T1000 (cell line): ENCODE data around the gene ADGRD1.
"Not testable (repeated sequence)": the region's sequence is repeated elsewhere in the genome, so short reads cannot be mapped to it uniquely, and the experiment has no call there.

Source experiments
- DNase-seq: peaks from one replicate; lab custom pipeline; 2025; ENCODE audit warnings: mixed read lengths; lab: John Stamatoyannopoulos, UW

Gene ADGRD1

DNA sequence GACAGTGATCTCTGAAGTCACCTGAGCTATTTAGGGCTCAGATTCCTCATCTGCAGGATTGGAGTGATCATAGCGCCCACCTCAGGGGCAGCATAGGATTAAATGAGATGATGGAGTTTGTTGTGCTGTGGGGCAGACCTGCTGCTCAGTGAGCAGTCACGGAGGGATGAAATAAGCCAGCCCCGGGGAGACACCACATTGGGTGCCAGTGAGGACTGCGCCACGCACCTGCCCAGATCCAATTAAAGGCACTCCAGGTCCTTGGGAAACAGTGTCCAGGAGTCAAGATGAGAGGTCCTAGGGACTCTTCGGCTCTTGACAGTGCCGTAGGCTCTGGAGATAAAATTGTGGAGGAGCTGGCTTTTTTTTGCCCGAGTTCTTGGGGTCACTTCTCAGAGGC, 166.2 kb downstream of the ADGRD1 start:
- DNase-seq = no peak

DNA sequence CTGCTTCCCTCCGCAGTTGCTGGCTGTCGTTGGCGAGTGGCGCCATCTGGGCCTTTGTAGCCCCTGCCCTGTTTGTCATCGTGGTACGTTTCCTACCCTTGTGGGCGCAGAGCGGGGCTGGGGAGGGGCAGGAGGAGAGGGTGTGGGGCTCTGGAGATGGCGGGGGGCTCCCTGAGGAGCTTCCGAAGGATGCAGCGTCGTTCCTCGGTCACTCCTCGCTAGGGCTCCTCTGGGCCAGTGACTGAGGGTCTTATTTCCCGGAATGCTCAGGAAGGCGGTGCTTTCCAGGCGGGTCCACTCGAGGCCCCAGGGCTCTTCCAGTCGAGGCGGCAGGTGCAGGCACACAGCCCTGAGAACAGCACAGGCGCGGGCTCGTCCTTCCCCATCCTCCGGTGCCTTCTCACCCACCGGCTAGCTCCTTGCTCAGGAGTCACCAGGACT, 167.1 kb downstream of the ADGRD1 start:
- DNase-seq = no peak

DNA sequence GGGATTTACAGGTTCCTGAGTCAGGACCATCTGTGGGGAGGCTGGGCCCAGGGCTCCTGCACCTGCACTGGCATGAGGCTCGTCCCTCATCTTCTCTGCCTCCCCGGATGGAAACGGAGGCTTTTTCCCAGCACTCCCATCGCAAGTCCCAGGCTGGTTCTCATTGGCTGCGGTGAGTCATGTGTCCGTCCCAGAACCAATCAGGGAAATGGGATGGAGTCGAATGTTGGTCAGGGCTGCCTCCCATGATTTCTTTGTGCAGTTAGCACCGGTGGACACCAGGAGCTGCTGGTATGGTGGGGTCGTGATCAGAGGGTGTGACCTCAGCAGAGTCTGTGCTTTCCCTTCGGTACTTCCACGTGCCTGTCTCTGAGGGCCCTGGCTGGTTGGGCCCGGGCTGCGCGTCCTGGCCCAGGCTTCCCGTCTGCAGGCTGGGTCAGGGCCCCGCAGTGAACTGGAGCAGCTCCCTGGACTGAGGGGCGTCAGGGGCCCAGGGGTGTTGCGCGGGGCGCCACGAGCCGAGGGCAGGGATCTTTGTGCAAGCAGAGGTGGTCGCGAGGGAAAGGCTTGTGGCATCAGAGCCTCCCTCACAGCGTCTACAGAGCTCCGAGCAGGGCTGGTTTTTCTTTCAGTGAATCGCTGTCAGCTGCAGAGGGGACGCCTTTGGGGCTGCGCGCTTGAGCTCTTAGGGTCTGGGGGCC, 168.1 kb downstream of the ADGRD1 start:
- no peak for DNase-seq

DNA sequence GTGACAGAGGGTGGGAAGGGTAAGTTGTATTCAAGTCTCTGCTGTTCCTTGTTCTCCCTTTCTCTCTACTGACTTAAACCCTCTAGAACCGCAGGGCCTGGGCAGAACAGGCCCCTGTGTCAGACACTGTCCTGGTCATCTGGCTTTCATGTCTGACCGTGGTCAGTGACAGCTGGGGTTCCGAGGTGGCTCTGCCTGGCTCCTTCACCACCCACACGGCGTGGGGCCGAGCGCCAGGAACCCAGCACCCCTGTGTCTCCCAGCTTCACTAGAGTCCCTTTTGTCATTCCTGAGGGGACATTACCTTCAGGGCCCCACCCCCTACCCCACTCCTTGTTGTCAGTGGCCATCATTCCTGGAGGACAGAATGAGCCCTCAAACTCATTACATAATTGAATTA, 168.9 kb downstream of the ADGRD1 start:
- DNase-seq = no peak

DNA sequence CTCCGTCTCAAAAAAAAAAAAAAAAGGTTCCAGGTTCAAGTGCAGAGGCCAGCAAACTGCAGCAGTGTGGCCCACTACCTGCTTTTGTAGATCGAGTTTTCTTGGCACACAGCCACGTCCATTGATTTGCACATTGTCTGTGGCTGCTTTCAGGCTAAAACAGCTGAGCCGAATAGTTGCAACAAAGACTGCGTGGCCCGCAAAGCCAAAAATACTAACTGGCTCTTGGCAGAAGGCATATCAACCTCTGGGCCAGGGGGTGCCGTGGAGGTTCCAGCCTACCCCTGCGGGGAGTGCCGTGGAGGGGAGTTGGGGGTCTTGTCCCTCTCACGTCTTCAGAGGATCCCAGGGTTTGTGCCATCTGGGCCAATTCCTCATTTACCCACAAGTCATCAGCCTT, 170.1 kb downstream of the ADGRD1 start:
- no peak for DNase-seq

DNA sequence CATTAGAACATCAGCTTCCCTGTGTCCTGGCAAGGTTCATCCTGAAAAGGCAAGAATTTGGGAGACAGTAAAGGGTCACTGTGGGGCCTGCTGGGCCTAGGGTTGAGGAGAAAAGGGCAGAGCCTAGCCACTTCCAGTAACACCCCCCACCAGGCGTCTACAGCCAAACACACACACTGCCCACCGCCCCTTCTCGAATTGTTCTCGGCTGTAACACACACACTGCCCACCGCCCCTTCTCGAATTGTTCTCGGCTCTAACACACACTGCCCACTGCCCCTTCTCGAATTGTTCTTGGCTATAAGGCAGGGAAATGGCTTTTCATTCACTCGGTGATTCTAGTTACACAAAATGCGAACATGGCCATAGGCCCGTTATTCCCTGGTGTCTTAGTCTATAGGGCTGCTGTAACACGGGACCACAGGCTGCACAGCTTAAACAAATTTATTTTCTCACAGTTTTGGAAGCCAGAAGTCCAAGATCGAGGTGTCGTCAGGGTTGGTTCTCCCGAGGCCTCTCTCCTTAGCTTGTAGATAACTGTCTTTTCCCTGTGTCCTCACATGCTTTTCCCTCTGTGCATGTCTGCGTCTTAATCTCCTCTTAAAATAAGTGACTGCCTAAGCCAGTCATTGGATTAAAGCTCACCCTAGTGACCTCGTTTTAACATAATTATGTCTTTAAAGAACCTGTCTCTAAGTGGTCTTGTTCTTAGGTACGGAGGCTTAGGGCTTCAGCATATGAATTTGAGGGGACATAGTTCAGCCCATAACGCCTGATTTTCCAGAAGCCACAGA, 171.0 kb downstream of the ADGRD1 start:
- DNase-seq = no peak

DNA sequence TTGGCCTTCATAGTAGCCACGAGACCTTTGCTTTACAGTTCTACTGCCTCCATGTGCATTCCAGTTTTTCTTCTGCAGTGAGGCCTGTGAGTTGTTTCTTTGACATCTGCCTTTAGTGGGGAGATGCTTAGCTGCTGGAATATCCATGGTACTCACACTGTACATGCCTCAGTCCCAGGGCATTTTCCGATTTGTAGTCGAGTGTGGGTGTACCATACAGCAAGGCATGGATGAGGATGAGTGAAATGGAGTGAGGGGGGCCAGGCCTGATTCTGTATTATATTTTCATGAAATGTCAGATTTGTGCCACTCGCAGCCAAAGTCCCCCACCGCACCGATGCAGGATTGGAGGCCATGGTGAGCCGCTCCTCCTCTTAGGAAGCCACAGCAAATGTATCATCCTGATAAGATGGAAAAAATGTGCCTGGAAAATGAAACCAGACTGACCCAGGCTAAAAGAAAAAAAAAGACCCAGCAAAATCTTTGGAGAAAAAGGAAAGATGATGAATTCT, 173.0 kb downstream of the ADGRD1 start:
- DNase-seq = no peak

DNA sequence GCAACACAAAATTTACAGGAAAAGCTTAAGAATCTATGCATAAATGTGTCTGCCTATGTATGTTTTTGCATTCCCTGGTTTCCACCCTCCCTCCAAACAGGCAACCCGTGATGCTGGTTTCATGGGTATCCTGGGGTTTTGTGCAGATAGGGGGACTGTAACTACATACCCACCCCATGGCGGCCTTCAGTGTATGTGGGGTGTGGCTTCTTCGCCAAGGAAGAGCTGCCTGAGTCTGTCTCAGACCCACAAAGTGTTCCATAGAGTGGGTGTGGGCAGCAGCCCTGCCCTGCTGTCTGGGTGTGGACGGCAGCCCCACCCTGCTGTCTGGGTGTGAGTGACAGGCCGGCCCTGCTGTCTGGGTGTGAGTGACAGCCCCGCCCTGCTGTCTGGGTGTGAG, 174.8 kb downstream of the ADGRD1 start:
- DNase-seq = no peak

DNA sequence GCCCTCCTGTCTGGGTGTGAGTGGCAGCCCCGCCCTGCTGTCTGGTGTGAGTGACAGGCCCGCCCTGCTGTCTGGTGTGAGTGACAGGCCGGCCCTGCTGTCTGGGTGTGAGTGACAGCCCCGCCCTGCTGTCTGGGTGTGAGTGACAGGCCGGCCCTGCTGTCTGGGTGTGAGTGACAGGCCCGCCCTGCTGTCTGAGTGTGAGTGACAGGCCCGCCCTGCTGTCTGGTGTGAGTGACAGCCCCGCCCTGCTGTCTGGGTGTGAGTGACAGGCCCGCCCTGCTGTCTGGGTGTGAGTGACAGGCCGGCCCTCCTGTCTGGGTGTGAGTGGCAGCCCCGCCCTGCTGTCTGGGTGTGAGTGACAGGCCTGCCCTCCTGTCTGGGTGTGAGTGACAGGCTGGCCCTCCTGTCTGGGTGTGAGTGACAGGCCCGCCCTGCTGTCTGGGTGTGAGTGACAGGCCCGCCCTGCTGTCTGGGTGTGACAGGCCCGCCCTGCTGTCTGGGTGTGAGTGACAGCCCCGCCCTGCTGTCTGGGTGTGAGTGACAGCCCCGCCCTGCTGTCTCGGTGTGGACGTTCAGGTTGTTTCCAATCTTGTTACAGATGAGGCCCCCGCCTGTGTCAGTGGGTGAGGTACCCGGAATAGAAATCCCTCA, 175.4 kb downstream of the ADGRD1 start:
- DNase-seq = not testable (repeated sequence)

DNA sequence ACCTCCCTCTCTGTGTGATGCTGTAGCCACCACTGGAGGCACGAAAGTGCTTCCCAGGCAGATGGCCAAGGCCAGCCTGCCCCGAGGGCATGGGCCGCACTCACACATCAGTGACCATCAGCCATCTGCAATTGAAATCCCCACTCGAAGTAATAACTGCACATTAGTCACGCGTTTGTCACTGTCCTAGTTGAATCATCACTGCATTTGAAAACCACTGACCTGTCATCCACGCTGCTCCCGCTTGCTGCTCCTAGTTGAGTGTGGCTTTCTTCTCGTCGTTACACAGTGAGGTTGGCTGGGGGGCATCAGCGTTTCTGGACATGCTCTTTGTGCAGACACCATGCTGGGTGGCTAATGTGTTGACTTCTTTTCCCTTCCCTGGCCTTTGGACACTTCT, 176.1 kb downstream of the ADGRD1 start:
- DNase-seq = no peak

DNA sequence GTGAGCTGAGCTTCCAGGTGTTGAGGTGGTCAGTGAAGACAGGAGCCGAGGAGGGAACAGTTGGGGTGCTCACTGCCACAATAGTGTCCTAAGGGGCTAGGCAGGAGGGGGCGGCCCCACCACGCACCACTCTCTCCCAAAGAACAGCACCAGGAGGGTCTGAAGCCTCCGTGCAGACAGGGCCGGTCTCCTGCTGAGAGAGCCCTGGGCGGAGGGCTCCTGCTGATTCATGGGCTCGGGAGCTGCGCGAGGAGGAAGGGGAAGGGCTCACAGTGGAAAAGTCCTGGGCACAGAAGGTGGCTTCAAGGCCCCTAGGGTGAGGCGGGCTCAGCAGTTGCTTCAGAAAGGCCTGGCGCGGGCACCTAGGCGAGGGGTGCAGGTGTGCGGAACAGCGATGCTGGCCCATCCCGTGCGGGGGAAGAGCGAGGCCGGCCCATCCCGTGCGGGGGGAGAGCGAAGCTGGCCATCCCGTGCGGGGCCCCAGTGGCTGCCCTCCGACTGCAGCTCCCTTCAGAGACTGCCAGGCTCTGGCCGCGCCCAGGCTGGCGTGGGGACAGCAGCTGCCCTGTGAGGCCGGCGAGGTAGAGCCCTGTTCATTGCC, 176.7 kb downstream of the ADGRD1 start:
- no peak for DNase-seq

DNA sequence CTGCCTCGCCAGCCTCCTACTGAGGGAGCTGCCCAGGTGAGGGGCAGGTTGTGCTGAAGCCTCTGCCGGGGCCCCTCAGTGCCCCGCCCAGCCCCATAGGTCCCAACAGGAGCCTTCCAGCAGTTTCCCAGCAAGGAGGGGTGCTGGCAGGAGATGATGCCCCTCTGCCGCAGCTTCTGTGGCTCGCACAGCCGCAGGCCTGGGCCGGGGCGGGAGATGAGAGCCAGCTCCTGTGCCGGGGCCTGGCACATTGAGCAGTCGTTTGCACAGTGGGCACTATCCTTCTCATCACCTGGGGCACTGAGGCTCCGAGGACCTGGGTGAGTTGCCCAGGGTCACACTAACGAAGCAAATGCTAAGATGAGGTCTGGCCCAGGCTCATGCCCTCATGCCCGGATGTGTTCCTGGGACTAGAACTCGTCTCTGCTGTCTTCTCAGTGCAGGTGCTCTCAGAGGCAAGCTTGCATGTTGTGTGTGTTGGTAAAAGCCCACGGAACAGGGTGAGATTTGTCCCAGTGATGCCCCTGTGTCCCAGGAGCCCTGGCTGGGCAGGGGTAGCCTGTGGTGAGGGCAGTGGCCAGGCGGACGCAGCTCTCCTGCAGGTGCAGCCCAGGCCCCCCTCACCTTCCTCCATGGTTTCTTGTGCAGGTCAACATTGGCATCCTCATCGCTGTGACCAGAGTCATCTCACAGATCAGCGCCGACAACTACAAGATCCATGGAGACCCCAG, 177.5 kb downstream of the ADGRD1 start:
- no peak for DNase-seq

DNA sequence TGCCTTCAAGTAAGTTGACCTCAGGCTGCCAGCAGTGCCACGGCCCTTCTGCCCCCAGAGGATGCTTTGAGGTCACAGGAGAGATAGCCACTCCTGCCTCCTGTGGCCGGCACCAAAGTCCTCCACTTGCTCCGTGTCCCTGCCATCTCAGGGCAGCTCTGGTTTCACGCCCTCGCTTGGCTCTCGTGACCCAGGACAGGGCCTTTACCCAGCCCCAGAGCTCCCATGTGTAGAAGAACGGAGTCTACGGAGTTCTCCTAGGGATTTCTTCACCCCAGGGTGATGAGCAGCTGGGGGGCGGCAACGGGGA, 178.1 kb downstream of the ADGRD1 start:
- DNase-seq = no peak

DNA sequence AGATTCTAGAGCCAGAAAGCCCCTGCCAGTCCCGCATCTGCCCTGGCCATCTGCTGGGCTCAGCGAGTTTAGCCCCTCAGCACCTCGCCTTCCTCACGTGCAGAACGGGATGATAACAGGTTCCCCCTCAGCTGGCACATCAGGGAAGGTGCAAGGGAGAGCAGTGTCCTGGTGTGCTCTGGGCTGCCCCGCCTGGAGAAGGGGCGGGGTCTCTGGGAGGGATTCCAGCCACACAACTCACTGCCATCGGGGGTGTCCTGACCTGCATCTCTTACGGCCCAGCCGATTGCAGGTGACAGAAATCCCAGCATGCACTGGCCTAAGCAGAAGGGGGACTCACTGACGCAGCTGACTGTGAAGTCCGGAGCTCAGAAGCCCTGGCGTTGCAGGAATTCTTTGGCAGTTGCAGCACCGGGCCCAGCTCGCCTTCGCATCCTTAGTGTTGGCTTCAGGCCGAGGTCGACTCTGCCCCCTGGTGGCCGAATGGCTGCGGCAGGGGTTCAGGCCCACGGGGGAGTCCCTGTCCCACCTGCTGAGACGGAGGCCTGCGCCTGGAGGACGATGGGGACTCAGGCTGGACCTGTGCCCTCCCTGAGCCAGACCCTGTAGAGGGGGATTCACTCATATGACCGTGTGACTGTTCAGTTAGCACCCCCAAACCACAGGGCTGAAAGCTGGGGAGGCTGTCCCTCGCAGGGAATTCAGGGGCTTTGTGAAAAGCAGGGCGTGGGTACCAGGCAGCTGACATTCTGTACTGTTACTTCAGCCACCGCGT, 178.6 kb downstream of the ADGRD1 start:
- no peak for DNase-seq

DNA sequence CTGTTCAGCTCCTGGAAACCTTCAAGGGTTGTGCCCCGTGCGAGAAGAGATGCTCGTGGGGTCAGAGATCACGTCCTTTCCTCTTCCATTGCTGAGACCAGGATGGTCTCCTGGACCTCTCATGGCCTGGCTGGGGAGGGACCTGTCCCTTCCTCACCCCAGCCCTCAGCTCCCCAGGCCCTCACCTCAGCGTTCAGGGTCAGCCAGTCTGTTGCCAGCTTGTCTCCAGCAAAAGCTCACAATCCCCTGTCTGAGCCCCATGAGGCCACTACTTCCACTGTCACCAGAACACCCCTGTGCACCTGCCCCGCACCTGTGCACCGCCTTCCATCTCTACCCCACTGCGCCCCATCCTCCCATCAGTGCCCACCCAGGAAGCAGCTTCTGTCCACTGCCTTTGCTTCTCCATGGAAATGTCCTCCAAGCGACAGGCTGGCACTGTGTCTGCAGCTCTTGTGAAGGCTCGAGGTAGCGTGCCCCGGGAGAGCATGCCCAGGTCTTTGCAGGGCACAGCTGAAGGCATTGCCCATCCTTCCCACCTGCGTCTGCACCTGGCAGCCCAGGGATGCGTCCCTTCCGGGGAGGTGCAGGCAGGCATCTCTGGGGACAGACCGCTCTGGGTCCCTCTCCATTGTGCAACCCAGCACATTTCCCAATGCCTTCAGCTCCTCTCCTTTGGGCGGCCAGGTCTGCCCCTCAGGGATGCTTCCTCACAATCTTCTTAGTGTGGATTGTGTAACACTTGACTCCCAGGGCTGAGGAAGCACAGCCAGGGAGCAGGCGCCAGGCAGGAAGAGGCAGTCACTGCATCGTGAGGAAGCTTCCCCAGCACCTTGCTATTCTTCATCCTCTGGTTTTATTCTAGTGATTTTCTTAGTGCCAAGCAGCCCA, 179.6 kb downstream of the ADGRD1 start:
- DNase-seq = no peak

DNA sequence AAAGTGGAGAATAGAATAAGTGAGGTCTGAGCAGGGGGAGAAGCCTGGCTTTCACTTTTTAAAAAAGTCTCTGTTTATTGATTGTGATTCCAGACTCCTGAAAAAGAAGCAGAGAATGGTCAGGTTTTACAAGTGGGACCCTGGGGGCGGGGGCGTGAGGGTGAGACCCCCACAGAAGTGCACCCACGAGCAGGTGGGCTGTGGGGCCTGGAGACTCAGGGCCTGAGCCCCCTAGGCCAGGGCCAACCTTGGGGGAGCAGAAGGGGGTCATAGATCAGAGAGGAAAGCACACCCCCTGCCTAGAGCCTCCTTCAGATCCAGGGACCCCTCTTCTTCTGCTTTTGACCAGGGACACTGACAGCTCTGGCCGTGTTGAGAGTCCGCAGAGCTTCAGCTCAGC, 180.3 kb downstream of the ADGRD1 start:
- no peak for DNase-seq

DNA sequence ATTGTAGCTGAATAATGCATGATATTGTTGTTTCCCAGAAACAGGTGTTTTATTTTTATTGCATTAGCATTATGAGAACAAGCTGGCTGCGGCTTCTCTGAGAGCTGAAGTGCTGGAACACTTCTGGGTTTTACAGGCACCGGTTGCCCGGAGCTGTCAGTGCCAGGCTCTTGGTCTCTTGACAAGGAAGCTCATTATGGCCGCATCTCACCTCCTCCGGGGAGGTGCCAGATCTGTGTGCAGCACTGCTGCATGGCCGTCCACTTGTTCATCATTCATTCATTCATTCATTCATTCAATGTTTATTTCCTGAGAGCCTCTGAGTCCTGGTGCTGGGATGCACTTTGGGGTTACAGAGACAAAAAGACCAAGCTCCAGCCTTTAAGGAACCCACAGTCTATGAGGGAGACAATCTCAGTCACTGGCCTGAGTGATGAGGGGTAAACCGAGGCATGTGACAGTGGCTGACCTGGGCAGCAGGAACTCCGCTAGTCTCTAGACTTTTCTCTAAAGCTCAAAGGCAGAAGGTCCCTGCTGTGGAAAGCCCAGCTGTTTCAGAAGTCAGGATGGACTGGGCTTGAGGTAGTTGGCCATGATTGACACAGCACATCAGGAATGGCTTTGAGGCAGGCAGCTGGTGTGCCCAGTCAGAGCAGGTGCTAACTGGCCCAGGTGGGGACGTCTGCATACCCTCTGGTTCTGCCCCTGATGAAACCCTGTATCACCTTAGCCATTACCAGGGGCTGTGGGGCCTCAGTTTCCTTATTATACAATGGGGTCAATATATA, 181.0 kb downstream of the ADGRD1 start:
- no peak for DNase-seq

DNA sequence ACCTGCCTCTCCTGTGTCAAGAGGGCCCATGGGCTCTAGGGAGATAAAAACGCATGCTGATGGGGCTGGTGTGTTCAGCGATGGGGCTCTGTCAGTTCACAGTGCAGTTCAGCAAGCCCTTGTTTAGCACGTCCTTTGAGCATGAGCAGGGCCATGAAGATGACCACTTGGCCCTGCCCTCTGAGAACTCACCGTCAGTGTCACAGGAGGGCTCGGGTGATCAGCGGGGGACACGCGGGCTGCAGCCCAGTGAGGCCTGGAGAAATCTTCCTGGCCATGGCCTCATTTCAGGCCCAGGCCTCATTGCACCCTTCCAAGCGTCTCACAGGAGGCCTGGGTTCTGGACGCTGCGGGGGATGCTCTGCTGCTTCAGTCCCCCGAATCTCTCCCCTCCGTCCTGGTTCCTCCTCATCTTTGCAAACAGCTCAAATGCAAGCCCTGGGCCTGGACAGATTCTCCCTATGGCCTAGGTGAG, 181.6 kb downstream of the ADGRD1 start:
- DNase-seq = no peak
